GM21526 (cell line): Measurements from ENCODE around the gene FBLN1.
"Not testable (repeated sequence)": the region's sequence is repeated elsewhere in the genome, so short reads cannot be mapped to it uniquely, and the experiment has no call there.

Experiments used
- ATAC-seq: cut with Tn5 transposase; IDR thresholded peaks from one replicate; pipeline ENCODE4 v1.9.1; 2021; ENCODE audit warnings: moderate library complexity; ENCODE audit not compliant: unreplicated experiment, low FRiP score

The FBLN1 gene

DNA sequence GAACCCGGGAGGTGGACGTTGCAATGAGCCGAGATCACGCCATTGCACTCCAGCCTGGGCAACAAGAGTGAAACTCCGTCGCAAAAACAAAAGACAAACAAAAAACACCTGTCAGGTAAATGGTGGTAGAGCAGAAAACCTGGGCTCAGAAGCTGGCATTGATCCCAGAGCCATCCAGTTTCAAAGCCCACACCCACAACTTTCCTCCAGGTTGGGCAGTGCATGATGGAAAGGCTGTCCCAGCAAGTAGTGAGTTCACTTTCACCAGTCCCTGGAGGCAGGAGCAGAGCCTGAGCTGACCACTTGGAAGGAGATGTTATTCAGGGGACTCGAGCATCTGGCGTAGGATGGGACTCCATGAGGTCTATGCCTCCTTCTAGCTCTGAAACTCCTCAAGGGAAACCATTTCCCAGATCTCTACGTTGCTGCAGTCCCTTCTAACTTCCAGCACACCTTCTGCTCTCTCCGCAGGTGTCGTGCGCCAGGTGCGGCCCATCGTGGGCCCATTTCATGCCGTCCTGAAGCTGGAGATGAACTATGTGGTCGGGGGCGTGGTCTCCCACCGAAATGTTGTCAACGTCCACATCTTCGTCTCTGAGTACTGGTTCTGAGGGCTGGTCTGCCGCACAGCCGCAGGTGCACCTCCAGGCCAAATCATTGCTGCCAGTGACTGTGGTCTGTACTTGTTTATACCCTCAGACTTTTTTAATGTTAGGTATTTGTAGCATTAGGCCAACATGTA lies 97.3 kb downstream of the FBLN1 start:
- ATAC-seq, result no peak

DNA sequence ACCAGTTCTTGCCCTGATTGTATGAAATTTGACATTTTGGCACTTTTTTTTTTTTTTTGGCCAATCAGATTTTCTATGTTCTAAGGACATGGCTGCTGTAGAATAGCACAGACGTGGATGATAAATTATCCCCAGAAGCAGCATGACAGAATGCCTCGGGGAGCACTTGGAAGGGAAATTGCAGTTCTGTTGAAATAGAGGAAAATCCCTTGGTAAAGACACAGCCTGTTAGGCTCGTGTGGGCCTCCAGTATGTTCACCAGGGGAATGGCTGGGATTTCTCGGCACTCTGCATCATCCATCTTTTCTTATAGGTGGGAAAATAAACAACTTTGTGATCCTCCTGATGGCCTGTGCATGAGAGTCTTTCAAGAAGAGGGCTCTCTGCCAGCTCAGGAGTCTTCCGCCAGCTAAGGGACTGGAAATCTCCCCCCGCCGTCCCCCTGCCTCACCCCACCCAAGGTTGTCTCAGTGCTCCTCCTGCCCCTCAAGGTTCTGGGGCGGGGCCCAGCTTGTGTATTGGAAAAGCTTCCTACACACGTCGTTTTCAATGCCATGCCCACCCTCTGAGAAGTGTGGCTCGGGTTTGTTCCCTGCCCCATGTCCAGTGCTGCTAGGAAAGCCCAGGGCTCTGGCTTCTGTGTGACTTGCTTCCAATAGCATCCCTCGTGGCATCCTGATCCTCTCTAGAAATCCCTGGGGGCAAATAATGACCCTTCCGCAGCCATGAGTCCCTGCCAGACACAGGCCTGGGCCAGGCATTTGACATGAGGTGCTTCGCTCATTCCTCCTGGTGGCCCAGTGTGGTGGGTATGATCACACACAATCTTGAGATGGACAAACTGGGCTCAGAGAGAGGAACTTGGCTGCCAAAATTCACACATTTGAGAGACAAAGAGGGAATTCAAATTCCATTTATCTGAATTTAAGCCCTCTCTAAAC lies 98.4 kb downstream of the FBLN1 start:
- ATAC-seq, result no peak

DNA sequence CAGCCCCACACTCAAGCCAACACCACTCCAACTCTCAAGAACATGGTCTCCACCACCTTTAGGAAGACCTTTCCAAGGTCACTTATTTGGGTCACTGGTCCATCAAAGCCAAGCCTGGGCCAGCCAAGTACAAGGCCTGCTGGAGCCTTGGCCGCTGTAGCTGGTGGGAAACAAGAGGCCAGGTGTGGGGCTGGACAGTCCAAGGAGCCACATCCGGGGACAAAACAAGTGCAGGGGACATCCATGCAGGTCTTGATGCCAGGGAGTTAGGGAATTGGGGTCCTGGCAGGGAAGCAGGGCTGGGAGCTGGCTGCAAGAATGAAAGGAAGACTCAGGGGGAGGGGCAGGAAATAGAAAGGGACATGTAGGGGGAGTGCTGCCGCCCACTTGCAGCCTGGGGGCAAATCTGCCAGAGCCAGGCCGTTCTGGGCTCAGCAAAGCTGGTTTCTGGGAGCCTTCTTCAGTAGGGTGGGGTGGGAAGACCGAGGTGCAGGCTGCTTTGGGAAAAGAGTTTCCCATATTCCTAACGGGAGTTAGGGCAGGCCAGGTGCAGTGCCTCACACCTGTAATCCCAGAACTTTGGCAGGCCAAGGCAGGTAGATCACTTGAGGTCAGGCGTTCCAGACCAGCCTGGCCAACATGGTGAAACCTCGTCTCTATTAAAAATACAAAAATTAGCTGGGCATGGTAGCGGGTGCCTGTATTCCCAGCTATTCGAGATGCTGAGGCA lies 99.5 kb downstream of the FBLN1 start:
- ATAC-seq, result no peak

GRCh38 chr22:45602824-45603595 lies 100.3 kb downstream of the FBLN1 start:
- ATAC-seq, result no peak

- no peak for ATAC-seq
Measured at GRCh38 chr22:45603619-45604018, 100.9 kb downstream of the FBLN1 start.

GRCh38 chr22:45608045-45608444 lies 105.4 kb downstream of the FBLN1 start:
- ATAC-seq, result not testable (repeated sequence)

DNA sequence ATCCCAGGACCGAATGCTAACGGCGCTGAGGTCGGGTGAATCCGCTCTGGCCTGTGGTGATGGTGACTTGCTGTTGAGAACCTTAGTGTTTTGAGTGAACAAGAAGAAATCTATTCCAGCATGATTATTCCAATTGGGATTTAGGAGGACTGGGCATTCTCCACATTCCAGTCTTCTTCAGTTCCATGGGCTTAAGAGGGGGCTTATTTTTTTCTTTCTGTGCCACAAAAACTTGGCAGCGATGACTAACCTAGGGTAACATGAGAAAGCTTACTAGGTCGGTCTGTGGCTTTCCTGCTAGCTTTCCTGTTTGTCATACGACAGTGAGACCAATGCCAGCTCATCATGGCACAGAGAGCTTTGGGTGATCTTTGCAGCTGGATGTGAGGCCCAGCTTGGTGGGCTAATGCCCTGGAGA lies 106.1 kb downstream of the FBLN1 start:
- ATAC-seq, result no peak

DNA sequence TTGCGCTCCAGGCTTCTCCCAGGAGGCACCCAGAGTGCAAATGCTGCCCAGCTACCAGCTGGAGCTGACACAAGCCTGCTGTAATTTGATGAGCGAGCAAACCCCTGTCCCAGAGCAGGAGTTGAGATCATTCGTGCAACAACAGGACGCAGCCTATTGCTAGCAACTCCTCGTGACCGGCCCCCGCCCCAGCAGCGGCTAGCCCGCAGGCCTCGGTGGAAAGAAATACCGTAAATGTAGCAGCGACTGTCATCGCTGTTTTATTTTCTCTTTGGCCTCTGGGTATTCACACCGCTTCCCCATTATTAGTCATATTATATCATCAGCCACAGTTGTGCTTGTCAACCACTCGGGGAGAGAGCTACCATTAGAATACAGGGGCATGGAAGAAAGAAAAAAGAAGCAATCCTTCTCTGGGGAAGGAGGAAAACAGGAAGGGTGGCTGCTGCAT lies 109.8 kb downstream of the FBLN1 start:
- ATAC-seq, result no peak

- ATAC-seq, result no peak
Measured at GRCh38 chr22:45612940-45613339, 110.3 kb downstream of the FBLN1 start.

- ATAC-seq, result no peak
Measured at GRCh38 chr22:45615364-45615763, 112.7 kb downstream of the FBLN1 start.

DNA sequence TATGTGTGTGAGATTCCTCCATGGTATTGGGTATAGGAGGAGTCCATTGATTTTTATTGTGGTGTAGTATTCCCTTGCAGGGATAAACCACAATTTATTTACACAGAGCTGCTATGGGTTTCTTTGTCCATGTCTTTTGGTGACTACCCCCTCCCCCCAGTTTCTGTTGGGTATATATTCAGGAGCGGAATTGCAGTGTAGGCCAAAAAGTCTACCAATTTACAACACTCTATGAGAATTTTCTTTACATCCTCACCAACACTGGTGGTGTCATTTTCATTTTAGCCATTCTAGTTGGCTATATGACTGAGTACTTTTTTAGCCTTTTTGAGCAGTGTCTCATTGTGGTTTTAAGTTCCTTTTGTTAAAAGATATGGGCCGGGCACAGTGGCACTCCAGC lies 113.7 kb downstream of the FBLN1 start:
- ATAC-seq, result no peak

DNA sequence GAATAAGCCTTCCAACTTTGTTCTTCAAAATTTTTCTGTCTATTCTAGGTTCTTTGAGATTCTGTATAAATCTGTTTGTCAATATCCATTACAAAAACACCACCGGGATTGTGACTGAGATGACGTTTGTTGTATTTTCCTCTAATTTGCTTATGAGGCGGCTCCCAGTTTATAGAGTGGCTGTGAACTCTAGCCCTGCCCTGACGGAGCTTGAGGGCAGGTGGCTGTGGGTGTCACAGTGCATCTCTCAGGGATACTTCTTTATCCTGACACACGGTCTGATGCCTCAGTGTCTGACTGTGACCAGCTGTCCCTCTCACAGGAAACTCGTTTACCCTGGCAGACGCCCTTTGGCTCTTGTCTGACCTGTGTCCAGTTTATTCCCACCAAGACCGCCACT lies 115.3 kb downstream of the FBLN1 start:
- no peak for ATAC-seq

DNA sequence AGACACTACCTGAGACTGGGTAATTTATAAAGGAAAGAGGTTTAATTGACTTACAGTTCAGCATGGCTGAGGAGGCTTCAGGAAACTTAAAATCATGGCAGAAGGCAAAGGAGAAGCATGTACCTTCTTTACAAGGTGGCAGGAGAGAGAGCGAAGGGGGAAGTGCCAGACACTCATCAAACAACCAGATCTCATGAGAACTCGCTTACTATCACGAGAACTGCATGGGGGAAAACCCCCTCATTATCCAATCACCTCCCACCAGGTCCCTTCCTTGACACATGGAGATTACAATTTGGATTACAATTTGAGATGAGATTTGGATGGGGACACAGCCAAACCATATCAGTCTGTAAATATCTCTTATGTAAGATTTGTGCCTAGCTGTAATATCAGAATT lies 118.0 kb downstream of the FBLN1 start:
- ATAC-seq, result no peak

DNA sequence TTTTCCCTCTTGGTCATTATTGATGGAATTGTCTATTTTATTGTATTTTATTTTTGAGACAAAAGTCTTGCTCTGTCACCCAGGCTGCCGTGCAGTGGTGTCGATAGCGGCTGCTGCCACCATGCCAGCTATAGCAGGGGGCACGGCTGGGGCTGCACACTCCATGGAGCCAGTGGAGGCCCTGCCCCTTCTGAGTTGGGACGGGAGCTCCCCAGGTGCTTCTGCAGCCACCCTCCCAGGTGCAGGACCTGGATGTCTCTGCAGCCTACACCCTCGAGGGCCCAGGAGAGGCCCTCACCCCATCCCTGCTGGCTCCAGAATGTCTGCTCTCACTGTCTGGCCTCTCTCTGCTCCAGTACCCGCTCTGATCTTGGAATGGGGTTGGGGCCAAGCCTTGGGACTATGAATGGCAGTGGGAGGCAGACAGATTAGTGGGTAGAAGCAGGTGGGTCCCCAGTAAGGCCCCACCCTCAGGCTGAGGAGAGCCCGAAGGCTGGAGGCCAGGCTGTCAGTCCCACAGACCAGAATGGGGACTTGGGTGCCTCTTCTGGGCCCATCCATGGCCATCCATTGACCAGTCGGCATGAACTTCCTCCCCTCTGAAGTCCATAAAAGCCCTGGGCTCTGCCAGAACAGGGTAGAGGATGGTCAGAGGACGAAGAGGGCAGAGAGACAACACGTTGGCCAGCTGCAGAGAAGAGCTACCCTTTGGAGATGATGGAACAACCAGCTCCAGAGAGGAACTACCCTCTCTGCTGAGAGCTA lies 119.3 kb downstream of the FBLN1 start:
- ATAC-seq, result no peak

GRCh38 chr22:45623464-45624145 lies 120.9 kb downstream of the FBLN1 start:
- ATAC-seq, result not testable (repeated sequence)

DNA sequence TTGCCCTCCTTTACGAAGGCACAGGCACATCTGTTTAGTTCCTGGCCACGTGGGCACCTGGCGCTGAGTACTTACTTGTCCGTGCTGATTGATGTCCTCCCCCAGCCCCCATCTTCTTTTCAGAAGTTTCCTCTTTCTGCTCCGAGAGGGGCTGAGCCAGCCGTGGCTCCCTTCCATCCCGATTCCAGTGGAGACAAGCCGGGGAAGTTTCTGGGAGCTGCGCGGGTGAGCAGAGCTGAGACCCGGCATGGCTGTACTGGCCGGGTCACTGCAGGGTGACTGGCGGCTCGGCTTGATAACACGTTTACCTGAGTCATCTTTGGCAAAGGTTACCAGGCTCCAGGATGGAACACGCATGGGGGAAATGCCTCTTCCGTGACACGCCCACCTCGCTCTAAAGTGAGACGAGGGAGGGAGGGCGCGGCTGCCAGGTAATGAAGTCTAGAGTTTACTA lies 123.5 kb downstream of the FBLN1 start:
- no peak for ATAC-seq

DNA sequence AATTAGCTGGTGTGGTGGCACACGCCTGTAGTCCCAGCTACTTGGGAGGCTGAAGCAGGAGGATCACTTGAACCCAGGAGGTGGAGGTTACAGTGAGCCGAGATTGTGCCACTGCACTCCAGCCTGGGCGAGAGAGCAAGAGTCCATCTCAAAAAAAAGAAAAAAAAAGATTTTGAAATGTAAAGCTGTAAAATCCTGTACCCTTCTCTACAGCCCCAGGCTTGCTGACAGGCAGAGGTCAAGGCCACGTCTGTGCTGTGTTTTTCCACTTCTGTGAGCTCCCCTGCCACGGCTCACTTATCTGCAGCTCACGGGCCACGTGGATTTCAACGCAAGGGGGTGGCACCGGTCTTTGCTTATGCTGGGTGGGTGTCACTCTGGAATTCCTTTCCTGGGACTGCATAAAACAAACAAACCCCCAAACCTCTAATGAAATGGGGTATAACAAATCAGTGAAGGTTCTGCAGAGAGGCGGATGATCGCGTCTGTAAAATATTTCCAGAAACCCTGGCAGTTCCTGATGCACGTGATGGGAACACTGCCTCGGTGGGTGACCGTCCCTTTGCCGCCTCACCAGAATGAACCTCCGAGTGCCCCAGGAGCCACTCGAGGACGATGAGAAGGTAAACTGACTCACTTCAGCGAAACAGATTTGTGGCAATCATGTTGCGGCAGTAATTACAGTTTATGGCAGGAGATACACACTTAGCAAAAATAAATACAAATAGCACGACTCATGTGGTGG lies 125.0 kb downstream of the FBLN1 start:
- no peak for ATAC-seq

DNA sequence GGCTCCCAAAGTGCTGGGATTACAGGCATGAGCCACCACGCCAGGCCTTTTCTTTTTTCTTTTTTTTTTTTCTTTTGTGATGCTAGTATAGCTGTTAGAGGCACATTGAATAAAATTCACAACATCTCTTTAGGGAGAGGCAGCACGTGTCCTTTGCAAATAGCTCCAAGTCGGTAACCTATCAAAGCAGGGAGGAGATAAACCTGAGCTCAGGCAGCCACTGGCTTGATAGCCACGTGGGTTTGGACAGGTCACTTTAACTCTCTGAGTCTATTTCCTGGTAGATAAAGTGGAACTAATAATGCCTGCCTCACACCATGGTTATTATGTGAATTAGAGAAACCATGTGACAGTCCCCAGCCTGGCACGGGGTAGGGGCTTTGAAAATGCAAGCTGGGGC lies 125.8 kb downstream of the FBLN1 start:
- no peak for ATAC-seq
